ENCODE measurements around the gene TLE5.

- no peak for TF ChIP-seq CTCF (IDR thresholded peaks at IDR 0.05)
- TF ChIP-seq POLR2A (IDR thresholded peaks at IDR 0.05), result no peak
Observed at GRCh38 chr19:3097442-3097871, 35.2 kb upstream of the TLE5 start.
